Effector memory CD8-positive, alpha-beta T cell (primary cell): ENCODE measurements around the gene PAX2.

ENCODE experiments used
- ATAC-seq: fragments of 150-1000 bp; cut with Tn5 transposase; replicated peaks from 2 replicates; pipeline ENCODE4 v1.10.0; 2021; ENCODE audit warnings: mild to moderate bottlenecking, moderate library complexity
- DNase-seq, 3 experiments: peaks; one replicate each; pipeline ENCODE4 v3.0.0; 2021
- H3K27ac Mint-ChIP-seq, 2 donors: one replicate each; pipeline ENCODE4 v1.8.0; 2022; ENCODE audit warnings: mild to moderate bottlenecking in 2 of 2, mixed read lengths in 2 of 2, moderate library complexity in 2 of 2
- H3K27me3 Mint-ChIP-seq, 2 donors: one replicate each; pipeline ENCODE4 v1.8.0; 2022; ENCODE audit warnings: mixed read lengths in 2 of 2
- H3K36me3 Mint-ChIP-seq: one replicate; pipeline ENCODE4 v1.8.0; 2022; ENCODE audit warnings: mild to moderate bottlenecking, moderate library complexity, mixed read lengths; ENCODE audit not compliant: insufficient read depth
- H3K4me1 Mint-ChIP-seq, 2 donors: one replicate each; pipeline ENCODE4 v1.8.0; 2022; ENCODE audit warnings: low read depth in 2 of 2, mixed read lengths in 2 of 2
- H3K4me3 Mint-ChIP-seq, 2 donors: one replicate each; pipeline ENCODE4 v1.8.0; 2022; ENCODE audit warnings: mild to moderate bottlenecking in 2 of 2, mixed read lengths in 2 of 2, moderate library complexity in 2 of 2
- H3K9me3 Mint-ChIP-seq, 2 donors: one replicate each; pipeline ENCODE4 v1.8.0; 2022; ENCODE audit warnings: mixed read lengths in 2 of 2

The PAX2 gene

DNA sequence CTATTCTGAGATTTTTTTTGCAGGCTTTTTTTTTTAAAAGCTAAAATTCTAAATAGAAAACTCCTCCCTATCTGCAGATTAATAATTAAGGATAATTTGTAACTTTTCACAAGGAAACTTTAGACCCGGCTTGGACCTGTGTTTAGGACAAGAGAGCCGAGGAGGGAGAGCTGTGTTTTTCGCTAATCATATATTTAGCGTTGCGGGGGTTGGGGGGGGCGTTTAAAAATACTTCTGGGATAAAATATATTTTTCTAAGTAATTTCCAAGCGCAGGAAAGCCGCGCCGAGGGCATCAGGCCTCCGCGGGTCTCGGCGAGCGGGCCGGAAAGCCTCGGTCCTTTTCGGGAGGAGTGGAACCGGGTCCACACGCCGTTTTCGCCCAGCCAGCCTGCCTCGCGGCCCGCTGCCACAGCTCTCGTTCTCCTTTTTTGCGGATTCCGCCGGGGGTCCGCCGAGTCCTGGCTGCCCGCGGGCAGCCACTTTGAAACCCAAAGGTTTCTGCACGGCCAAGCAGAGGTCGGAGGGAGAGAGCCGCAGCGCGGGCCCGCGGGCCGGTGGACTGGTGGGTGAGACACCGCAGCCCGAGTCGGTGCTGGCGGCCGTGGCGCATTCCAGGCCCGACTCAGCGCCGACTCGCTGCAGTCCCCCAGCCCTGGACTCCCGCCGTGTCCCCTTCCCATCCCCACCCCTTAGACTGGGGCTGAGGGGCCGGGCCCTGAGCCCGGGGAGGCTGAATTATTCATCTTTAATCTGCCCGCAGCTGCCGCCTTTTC lies 2.3 kb downstream of the PAX2 start:
- ATAC-seq: no peak
- H3K9me3 Mint-ChIP-seq: no peaks in the 10 kb centered on the region
- no peak overlapping the region for H3K27ac Mint-ChIP-seq
- DNase-seq: no peak
- peaks cover 70 to 89% of the 10 kb centered on the region in 2 donors for H3K27me3 Mint-ChIP-seq
- peak overlapping the region; percentile 55 to 70 for H3K4me3 Mint-ChIP-seq
- peaks cover 2% of the 10 kb centered on the region for H3K36me3 Mint-ChIP-seq
- H3K4me1 Mint-ChIP-seq: peaks cover 24 to 28% of the 10 kb centered on the region in 2 donors

- ATAC-seq (no peak), DNase-seq (no peak)
- H3K36me3 Mint-ChIP-seq: peaks cover 2% of the 10 kb centered on the region
- H3K4me1 Mint-ChIP-seq: peaks cover 22 to 25% of the 10 kb centered on the region in 2 donors
- H3K27me3 Mint-ChIP-seq: peaks cover 70 to 89% of the 10 kb centered on the region in 2 donors
- H3K4me3 Mint-ChIP-seq: peak overlapping the region; percentile 20 to 55
- no peak overlapping the region for H3K27ac Mint-ChIP-seq
- no peaks in the 10 kb centered on the region for H3K9me3 Mint-ChIP-seq
These were observed 3.1 kb downstream of the PAX2 start for GRCh38 chr10:100748231-100749058.

DNA sequence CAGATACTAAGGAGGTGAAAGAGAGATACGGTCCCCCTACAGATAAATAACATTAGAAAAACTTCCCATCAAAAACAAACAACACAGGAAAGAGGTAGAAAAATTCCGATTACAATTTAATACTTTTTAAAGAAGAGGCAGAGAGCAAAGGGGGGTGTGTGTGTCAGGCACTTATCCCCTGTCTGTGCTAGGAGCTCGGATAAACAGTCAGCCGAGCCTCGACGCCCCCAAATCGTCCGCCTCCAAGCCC lies 3.6 kb downstream of the PAX2 start:
- no peak for DNase-seq
- no peak for ATAC-seq
- no peak overlapping the region for H3K27ac Mint-ChIP-seq
- peaks cover 70 to 89% of the 10 kb centered on the region in 2 donors for H3K27me3 Mint-ChIP-seq
- H3K36me3 Mint-ChIP-seq: peaks cover 2% of the 10 kb centered on the region
- peaks cover 17 to 20% of the 10 kb centered on the region in 2 donors for H3K4me1 Mint-ChIP-seq
- H3K9me3 Mint-ChIP-seq: no peaks in the 10 kb centered on the region
- H3K4me3 Mint-ChIP-seq: peak overlapping the region; percentile 8 to 55

DNA sequence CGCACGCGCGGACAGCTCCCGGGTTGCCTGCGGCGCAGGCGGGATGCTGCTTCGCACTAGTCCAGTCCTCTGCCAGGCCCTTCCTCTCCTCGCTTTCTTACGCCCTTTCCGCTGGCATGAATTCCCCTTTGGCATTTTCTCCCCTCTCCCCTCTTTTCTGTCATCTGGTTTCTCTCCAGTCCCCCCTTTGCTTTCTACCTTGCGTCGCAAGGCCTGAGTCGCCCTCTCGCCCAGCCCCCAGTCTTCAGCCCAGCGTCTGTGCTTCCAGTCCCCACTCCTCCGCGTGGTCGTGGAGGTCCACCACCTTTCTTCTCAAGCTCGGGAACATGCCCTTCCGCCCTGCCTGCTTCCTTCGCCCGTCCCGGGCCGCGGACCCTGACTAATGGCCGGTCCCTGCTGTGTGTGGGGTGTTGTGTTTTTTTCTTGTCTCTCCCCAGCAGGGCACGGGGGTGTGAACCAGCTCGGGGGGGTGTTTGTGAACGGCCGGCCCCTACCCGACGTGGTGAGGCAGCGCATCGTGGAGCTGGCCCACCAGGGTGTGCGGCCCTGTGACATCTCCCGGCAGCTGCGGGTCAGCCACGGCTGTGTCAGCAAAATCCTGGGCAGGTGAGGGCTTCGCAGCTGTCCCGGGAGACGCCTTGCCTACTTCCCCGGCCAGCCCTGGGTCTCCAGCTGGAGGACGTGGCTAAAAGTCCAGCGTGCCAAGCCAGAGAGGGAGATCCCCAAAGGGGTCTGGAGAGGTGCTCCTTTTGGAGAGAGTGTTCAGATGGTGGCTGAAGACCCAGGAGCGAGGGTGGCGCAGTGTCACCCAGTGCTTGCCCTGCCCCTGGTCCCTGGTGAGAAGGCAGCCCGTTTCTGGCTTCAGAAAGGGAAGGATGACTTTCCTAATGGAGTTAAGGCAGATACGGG lies 4.2 kb downstream of the PAX2 start:
- Mint-ChIP-seq H3K4me1 (peaks cover 16 to 18% of the 10 kb centered on the region in 2 donors), H3K4me3 (peak overlapping the region; percentile 8 to 55), H3K27ac (no peak overlapping the region), H3K27me3 (peaks cover 68 to 89% of the 10 kb centered on the region in 2 donors), H3K9me3 (no peaks in the 10 kb centered on the region), H3K36me3 (peaks cover 2% of the 10 kb centered on the region)
- ATAC-seq: no peak
- no peak for DNase-seq

GRCh38 chr10:100750291-100751210 lies 5.2 kb downstream of the PAX2 start:
- ATAC-seq: no peak
- no peak for DNase-seq
- no peaks in the 10 kb centered on the region for H3K9me3 Mint-ChIP-seq
- peaks cover 13 to 18% of the 10 kb centered on the region in 2 donors for H3K4me1 Mint-ChIP-seq
- H3K27ac Mint-ChIP-seq: no peak overlapping the region
- H3K27me3 Mint-ChIP-seq: peaks cover 75 to 94% of the 10 kb centered on the region in 2 donors
- H3K4me3 Mint-ChIP-seq: no peak overlapping the region
- peaks cover 2% of the 10 kb centered on the region for H3K36me3 Mint-ChIP-seq

GRCh38 chr10:100751211-100751933 lies 6.0 kb downstream of the PAX2 start:
- H3K27me3 Mint-ChIP-seq: peaks cover 79 to 95% of the 10 kb centered on the region in 2 donors

DNA sequence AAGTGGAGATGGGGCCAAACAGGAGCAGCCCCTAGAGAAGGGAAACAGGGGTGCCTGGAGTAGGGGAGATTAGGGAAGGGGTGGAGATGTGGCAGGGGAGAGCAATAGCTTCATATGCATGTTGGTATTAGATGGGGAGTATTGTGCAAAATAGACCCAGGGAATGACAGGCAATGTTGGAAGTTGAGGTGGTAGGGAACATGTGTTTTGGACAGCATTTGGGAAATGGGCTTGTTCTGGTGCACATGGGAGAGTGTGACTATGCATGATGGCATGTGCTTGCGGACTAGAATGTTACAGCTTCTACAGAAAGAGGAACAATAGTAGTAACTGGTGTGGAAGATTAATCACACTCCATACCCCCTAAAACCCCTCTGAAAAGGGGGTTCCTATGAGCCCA lies 10.4 kb downstream of the PAX2 start:
- Mint-ChIP-seq H3K27ac (no peak overlapping the region), H3K27me3 (peaks cover 95 to 100% of the 10 kb centered on the region in 2 donors), H3K4me3 (no peak overlapping the region), H3K9me3 (no peaks in the 10 kb centered on the region), H3K36me3 (no peaks in the 10 kb centered on the region), H3K4me1 (no peaks in the 10 kb centered on the region)
- no peak for ATAC-seq
- DNase-seq: no peak

More at GRCh38 chr10:100751211-100751933, 6.0 kb downstream of the PAX2 start:
- Mint-ChIP-seq H3K9me3 (no peaks in the 10 kb centered on the region), H3K4me1 (peaks cover 10 to 15% of the 10 kb centered on the region in 2 donors), H3K27ac (no peak overlapping the region), H3K36me3 (peaks cover 2% of the 10 kb centered on the region), H3K4me3 (no peak overlapping the region)
- ATAC-seq (no peak), DNase-seq (no peak)

DNA sequence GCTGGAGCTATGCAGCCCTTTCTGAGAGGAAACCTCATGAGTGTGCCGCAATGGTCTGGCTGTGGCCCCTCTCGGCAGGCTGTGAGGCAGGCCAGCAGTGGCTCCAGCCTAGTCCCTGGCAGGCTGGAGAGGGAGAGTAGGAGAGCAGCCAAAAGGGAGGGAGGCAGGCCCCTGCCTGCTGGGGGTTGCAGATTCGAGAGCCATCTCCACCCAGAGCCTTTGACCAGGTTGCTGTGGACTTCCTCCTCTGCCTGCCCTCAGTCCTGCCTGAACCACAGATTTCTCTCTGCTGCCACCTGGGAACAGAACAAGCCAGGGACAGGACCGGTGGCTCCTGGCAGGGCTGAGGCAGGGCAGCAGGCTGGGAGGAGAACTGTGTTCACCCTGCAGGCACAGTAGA lies 13.9 kb downstream of the PAX2 start:
- H3K4me3 Mint-ChIP-seq: no peak overlapping the region
- ATAC-seq: no peak
- peaks cover 82 to 92% of the 10 kb centered on the region in 2 donors for H3K27me3 Mint-ChIP-seq
- no peaks in the 10 kb centered on the region for H3K36me3 Mint-ChIP-seq
- no peaks in the 10 kb centered on the region for H3K9me3 Mint-ChIP-seq
- H3K27ac Mint-ChIP-seq: no peak overlapping the region
- DNase-seq: no peak
- no peaks in the 10 kb centered on the region for H3K4me1 Mint-ChIP-seq

DNA sequence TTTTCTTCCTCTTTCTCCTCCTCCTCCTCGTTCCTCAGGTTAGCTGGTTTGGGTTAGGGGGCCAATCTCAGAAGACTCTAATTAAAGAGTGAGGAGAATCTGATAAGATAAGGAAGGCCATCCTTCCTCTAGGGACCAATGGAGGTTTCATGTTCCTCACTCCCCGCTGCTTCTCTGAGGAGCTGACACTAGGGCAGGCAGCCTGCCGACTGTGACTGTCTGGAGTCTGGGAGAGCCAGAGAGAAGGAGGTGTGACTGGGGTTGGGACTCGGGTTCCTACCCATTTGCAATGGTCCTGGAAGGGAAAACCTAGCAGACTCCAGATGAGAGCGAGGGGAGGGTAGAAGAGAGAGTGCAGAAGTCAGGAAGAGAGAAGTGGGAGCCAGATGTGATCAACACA lies 15.3 kb downstream of the PAX2 start:
- H3K9me3 Mint-ChIP-seq: no peaks in the 10 kb centered on the region
- DNase-seq (no peak), ATAC-seq (no peak)
- H3K27me3 Mint-ChIP-seq: peaks cover 82 to 92% of the 10 kb centered on the region in 2 donors
- H3K4me3 Mint-ChIP-seq: no peak overlapping the region
- no peaks in the 10 kb centered on the region for H3K4me1 Mint-ChIP-seq
- H3K36me3 Mint-ChIP-seq: no peaks in the 10 kb centered on the region
- H3K27ac Mint-ChIP-seq: no peak overlapping the region

DNA sequence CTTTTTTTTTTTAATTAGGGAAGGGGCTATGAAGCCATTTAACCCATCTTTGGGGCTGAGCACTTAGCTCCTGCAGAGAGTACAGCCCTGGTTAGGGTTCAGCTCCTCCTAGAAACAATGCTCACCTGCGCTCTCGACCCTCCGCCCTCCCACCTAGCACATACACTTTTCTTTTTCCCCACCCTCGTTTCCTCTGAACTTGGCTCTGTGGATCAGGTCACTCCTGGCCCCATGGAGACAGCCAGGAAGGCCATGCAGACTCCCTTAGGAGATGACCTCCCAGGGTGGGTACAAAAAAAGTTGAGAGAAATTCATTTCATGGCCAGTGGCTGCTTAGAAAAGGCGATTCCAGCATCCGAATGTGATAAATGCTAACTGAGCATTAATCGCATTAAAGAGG lies 15.8 kb downstream of the PAX2 start:
- H3K36me3 Mint-ChIP-seq: no peaks in the 10 kb centered on the region
- ATAC-seq (no peak), DNase-seq (no peak)
- no peaks in the 10 kb centered on the region for H3K4me1 Mint-ChIP-seq
- no peak overlapping the region for H3K27ac Mint-ChIP-seq
- no peak overlapping the region for H3K4me3 Mint-ChIP-seq
- no peaks in the 10 kb centered on the region for H3K9me3 Mint-ChIP-seq
- H3K27me3 Mint-ChIP-seq: peaks cover 82 to 92% of the 10 kb centered on the region in 2 donors

DNA sequence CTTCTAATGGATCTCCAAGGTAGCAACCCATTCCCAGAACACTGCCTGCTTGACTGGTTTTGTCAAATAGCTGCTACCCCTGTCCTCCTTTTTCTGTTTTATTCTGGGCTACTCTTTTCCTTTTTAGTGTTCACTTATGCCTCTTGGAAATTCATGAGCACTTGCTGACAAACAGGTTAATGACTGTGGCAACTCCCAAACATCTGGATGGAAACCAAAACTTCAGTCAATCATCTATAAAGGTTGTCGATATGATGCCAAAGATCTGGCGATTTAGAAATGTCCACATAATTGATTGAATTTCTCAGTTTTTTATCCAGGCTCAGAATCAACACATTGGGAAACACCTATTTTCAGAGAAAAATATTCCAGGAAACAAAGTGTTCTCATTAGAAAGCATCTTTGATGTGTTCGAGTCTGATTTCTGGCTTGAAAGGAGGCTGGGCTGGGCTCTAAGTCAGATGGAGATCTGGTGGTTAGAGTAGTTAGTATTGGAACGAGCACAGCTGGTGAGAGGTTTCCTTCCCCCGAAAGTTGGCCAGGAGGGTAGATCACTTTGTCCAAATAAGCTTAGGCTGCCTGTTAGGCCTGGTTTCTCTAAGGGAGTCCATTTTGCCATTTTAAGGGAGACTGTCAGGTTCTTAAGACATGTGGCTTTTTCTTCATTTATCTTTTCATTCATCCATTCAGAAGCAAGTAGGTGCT lies 17.8 kb downstream of the PAX2 start:
- no peak overlapping the region for H3K4me3 Mint-ChIP-seq
- DNase-seq: no peak
- H3K27me3 Mint-ChIP-seq: peaks cover 77 to 92% of the 10 kb centered on the region in 2 donors
- no peaks in the 10 kb centered on the region for H3K36me3 Mint-ChIP-seq
- ATAC-seq: no peak
- H3K9me3 Mint-ChIP-seq: no peaks in the 10 kb centered on the region
- no peak overlapping the region for H3K27ac Mint-ChIP-seq
- H3K4me1 Mint-ChIP-seq: no peaks in the 10 kb centered on the region
